Coronary artery (tissue), 2 donors: ENCODE data around the gene MDFIC.

Experiments used
- DNase-seq: peaks from one replicate; pipeline ENCODE4 v3.0.0-alpha.2; 2017; ENCODE audit warnings: low spot score
- H3K27ac ChIP-seq, 2 donors: fragments of 200-600 bp; sonication (generic); one replicate each; pipeline ENCODE4 v1.5.1; 2016 to 2019
- H3K4me3 ChIP-seq: fragments of 200-600 bp; sonication (generic); 2 replicates; pipeline ENCODE4 v1.5.1; 2016; ENCODE audit warnings: mild to moderate bottlenecking, moderate library complexity
- TF ChIP-seq, protein P1 (sequence below): fragments of 200-600 bp; sonication (generic); IDR thresholded peaks from one replicate; pipeline ENCODE4 v1.5.1; 2019; ENCODE audit warnings: antibody characterized with exemption

The MDFIC gene

GRCh38 chr7:115023219-115023618 is 101.3 kb downstream of the MDFIC start:
- TF ChIP-seq, protein P1, sequence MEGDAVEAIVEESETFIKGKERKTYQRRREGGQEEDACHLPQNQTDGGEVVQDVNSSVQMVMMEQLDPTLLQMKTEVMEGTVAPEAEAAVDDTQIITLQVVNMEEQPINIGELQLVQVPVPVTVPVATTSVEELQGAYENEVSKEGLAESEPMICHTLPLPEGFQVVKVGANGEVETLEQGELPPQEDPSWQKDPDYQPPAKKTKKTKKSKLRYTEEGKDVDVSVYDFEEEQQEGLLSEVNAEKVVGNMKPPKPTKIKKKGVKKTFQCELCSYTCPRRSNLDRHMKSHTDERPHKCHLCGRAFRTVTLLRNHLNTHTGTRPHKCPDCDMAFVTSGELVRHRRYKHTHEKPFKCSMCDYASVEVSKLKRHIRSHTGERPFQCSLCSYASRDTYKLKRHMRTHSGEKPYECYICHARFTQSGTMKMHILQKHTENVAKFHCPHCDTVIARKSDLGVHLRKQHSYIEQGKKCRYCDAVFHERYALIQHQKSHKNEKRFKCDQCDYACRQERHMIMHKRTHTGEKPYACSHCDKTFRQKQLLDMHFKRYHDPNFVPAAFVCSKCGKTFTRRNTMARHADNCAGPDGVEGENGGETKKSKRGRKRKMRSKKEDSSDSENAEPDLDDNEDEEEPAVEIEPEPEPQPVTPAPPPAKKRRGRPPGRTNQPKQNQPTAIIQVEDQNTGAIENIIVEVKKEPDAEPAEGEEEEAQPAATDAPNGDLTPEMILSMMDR, result no peak
- Histone ChIP-seq H3K4me3 (no peak overlapping the region), H3K27ac (no peak overlapping the region)
- DNase-seq, result no peak

DNA sequence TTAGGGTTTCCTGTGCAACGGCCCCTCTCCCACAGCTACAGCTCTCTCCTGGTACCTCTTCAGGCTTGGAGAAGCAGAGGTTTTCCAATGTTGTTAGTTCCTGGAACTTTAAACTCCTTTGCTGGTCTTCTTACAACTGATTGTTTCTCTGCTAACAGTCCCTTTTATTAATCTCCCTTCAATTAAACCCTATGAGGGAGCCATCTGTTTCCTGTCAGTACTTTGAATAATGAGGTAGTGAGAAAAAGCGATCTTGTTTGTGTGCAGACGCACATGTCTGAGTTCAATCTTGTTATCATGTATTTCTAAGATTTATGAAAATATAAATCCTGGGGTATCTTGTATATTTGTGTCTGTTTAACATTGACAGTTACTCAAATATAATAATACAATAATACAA is 102.4 kb downstream of the MDFIC start:
- Histone ChIP-seq H3K27ac (no peak overlapping the region), H3K4me3 (no peak overlapping the region)
- TF ChIP-seq, protein P1, result no peak
- no peak for DNase-seq

DNA sequence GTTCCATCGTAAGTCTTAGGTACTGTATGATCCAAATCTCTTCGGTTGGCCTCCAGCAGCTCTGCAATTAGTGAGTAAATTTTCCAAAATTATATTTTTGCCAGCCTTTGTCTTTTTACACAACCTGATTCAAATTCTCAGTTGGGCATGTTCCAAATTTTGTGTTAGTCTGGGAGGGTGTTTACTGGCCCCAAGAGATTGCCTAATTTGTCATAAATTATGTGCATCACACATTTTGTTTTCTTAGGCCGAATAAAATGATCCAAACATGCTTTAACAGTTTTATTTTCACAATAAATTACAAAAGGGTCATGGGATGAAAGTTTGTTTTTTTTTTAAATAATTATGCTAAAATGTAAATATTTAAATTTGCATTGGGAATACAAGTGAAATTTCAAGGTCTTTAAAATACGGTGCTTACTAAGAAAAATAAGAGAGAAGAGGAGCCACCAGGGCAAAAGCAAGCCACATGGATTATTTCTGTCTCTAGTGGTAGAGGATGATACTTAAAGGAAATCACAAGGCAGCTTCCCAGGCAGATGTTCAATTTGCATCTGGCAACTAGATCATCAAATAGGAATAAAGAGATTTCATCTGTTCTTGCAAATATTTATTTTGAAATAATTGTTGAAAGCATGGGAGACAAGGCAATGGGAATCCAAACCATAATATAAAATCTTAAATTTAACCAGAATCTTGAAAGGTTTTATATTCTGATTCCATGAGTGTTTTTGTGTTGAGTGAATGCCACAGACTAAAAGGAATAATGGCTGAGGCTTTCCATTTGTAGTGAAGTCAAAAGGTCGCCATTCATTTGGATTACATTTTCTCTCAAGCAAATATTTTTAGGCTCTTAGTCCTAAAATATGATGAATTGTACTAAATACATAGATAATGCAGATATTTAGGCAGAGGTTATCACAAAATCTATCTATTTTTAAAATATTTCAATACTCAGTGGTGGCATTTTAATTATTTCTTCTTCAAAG is 111.1 kb downstream of the MDFIC start:
- DNase-seq, result no peak
- Histone ChIP-seq H3K4me3 (no peak overlapping the region), H3K27ac (no peak overlapping the region)
- TF ChIP-seq, protein P1, result no peak

GRCh38 chr7:115033917-115034459 is 112.1 kb downstream of the MDFIC start:
- TF ChIP-seq, protein P1, result no peak
- H3K27ac ChIP-seq, result no peak overlapping the region

GRCh38 chr7:115034515-115034914 is 112.6 kb downstream of the MDFIC start:
- TF ChIP-seq, protein P1, result no peak

More at GRCh38 chr7:115033917-115034459, 112.1 kb downstream of the MDFIC start:
- no peak for DNase-seq
- no peak overlapping the region for H3K4me3 ChIP-seq

GRCh38 chr7:115037128-115037802 is 115.4 kb downstream of the MDFIC start:
- no peak for DNase-seq
- no peak overlapping the region for H3K27ac ChIP-seq
- H3K4me3 ChIP-seq, result no peak overlapping the region
- TF ChIP-seq, protein P1, result no peak

More at GRCh38 chr7:115034515-115034914, 112.6 kb downstream of the MDFIC start:
- Histone ChIP-seq H3K27ac (no peak overlapping the region), H3K4me3 (no peak overlapping the region)
- no peak for DNase-seq
